K562 (cell line): ENCODE measurements around the gene CNOT10. TPM values are rescaled to one million over a fixed set of nuclear protein-coding genes. Genes with fewer than 3 reads are reported as not detected.
"Not testable (repeated sequence)": the region's sequence is repeated elsewhere in the genome, so short reads cannot be mapped to it uniquely, and the experiment has no call there.

Experiments
- ARID1B ChIP-seq: fragments of 450-650 bp; IDR thresholded peaks from 2 replicates; pipeline ENCODE4 v1.6.1; 2016; ENCODE audit warnings: antibody characterized with exemption, mild to moderate bottlenecking, inconsistent platforms
- CTBP1 ChIP-seq: fragments of 450-650 bp; IDR thresholded peaks from 2 replicates; pipeline ENCODE4 v1.6.1; 2016; ENCODE audit warnings: borderline replicate concordance
- CTCF ChIP-seq, 3 experiments: IDR thresholded peaks in 2 of 3; conservative IDR thresholded peaks in 1 of 3; 2 replicates each; pipeline ENCODE4 v1.5.1; 2011 to 2012; ENCODE audit warnings: low read length in 3 of 3, mild to moderate bottlenecking in 3 of 3, control low read depth in 2 of 3, improper control_type of control experiment in 1 of 3, inconsistent platforms in 1 of 3, low read depth in 1 of 3, mixed read lengths in 1 of 3, moderate library complexity in 1 of 3; ENCODE audit not compliant: insufficient read depth in 2 of 3
- DEAF1 ChIP-seq: fragments of 450-650 bp; formaldehyde crosslinking; IDR thresholded peaks from 2 replicates; pipeline ENCODE4 v1.4.0; 2020; ENCODE audit warnings: mild to moderate bottlenecking, moderate library complexity
- ESRRA ChIP-seq: fragments of 450-650 bp; IDR thresholded peaks from 2 replicates; pipeline ENCODE4 v1.6.1; 2014; ENCODE audit warnings: low read depth, mild to moderate bottlenecking, moderate library complexity, borderline replicate concordance
- FOXM1 ChIP-seq, 2 experiments: fragments of 450-650 bp in 1 of 2; sonication (generic) in 1 of 2; formaldehyde crosslinking in 1 of 2; IDR thresholded peaks; 2 replicates each; pipeline versions ENCODE4 v1.6.1 to v1.9.0; 2017 to 2022; ENCODE audit warnings: low read depth in 2 of 2, mild to moderate bottlenecking in 2 of 2, missing genetic modification reagents in 1 of 2, moderate library complexity in 1 of 2
- IRF9 ChIP-seq: fragments of 450-650 bp; IDR thresholded peaks from 2 replicates; pipeline ENCODE4 v1.6.1; 2016; ENCODE audit warnings: missing biosample characterization, missing genetic modification characterization
- KDM1A ChIP-seq, 2 experiments: fragments of 450-650 bp; IDR thresholded peaks; 2 replicates each; pipeline ENCODE4 v1.6.1; 2016; ENCODE audit warnings: mild to moderate bottlenecking in 2 of 2
- NCOR1 ChIP-seq: fragments of 450-650 bp; IDR thresholded peaks from 2 replicates; pipeline ENCODE4 v1.6.1; 2016; ENCODE audit warnings: mild to moderate bottlenecking, moderate library complexity
- RAD21 ChIP-seq, 2 experiments: fragments of 250-450 bp in 1 of 2; fragments of 450-650 bp in 1 of 2; sonication (Bioruptor Pico) in 1 of 2; formaldehyde crosslinking in 1 of 2; IDR thresholded peaks in 1 of 2; conservative IDR thresholded peaks in 1 of 2; 2 replicates each; pipeline versions ENCODE4 v1.4.0 to v1.8.0; 2020 to 2022; ENCODE audit warnings: mild to moderate bottlenecking in 2 of 2, moderate library complexity in 1 of 2
- REST ChIP-seq, 2 experiments: fragments of 450-650 bp; formaldehyde crosslinking in 1 of 2; IDR thresholded peaks; 2 replicates each; pipeline versions ENCODE4 v1.4.0 to v1.6.1; 2014 to 2020; ENCODE audit warnings: mild to moderate bottlenecking in 2 of 2, borderline replicate concordance in 1 of 2, low read depth in 1 of 2
- SMARCA4 ChIP-seq: fragments of 450-650 bp; IDR thresholded peaks from 2 replicates; pipeline ENCODE4 v1.6.1; 2016
- SMC3 ChIP-seq: conservative IDR thresholded peaks from 2 replicates; pipeline ENCODE4 v1.6.1; 2011; ENCODE audit warnings: low read depth, low read length, improper control_type of control experiment; ENCODE audit not compliant: insufficient read depth
- TAL1 ChIP-seq: fragments of 450-650 bp; IDR thresholded peaks from 2 replicates; pipeline ENCODE4 v1.6.1; 2016; ENCODE audit warnings: mild to moderate bottlenecking
- ZEB2 ChIP-seq: fragments of 450-650 bp; IDR thresholded peaks from 2 replicates; pipeline ENCODE4 v1.6.1; 2016
- polyA plus RNA-seq, 8 experiments: library from polyadenylated mRNA; depleted of rRNA in 4 of 8; stranded (reverse) in 5 of 8; unstranded in 3 of 8; fragments of >200 nt; fragmentation: Nextera tagmentation in 2 of 8; fragmentation: Illumina TruSeq in 1 of 8; extraction: Ambion mirVana in 2 of 8; extraction: Trizol in 1 of 8; gene quantifications; 2 replicates each; pipeline versions ENCODE4 v1.2.1 to v1.2.3, GENCODE V29; 2011 to 2014; ENCODE audit warnings: inconsistent platforms in 1 of 8, missing spikeins in 1 of 8
- total RNA-seq, 7 experiments: library from RNA; depleted of rRNA in 6 of 7; stranded (reverse); fragments of >200 nt in 6 of 7; fragmentation: Illumina TruSeq in 2 of 7; extraction: Trizol in 2 of 7; gene quantifications; 2 replicates each; pipeline versions ENCODE4 v1.2.1 to v1.2.3, GENCODE V29; 2011 to 2021; ENCODE audit warnings: low replicate concordance in 1 of 7

CNOT10 gene
- total and polyA plus RNA-seq, 9 of the 15 experiments (the other 6 are each of a cell fraction or from before 2014, with no cell fraction given) = 35.7 to 114 (median 81.9) TPM

GRCh38 chr3:32664630-32665075 lies 20.3 kb upstream of the CNOT10 start (continued):
- peak; percentile 82 to 96 for TF ChIP-seq RAD21 (CRISPR knock-in tag; conservative IDR thresholded peaks at IDR 0.05 in 1 of 2, IDR thresholded peaks at IDR 0.05 in 1 of 2)
- peak; percentile 92 for TF ChIP-seq IRF9 (tag)
- TF ChIP-seq SMARCA4 = peak; percentile 61
- peak; percentile 90 for TF ChIP-seq CTBP1
- peak; percentile 67; the same call in 1 of the 2 replicates for TF ChIP-seq REST (IDR thresholded peaks at IDR 0.05; ENCODE audit: borderline replicate concordance)
- not testable (repeated sequence) for TF ChIP-seq REST, FOXM1 (CRISPR knock-in tag; IDR thresholded peaks at IDR 0.05; ENCODE audit: low read depth)
- peak in 2 of 3 experiments; percentile 49 to 76; a peak in 4 of 6 replicates for TF ChIP-seq CTCF (IDR thresholded peaks at IDR 0.05 in 2 of 3, conservative IDR thresholded peaks at IDR 0.05 in 1 of 3; ENCODE audit: insufficient read depth in 2 of 3, low read depth in 1 of 3, low read length in 3 of 3)
- peak; percentile 83 for TF ChIP-seq ARID1B
- TF ChIP-seq KDM1A (IDR thresholded peaks at IDR 0.05) = peak; percentile 67 to 71
- TF ChIP-seq DEAF1 (CRISPR knock-in tag) = peak; percentile 94
- peak; percentile 33; the same call in 1 of the 2 replicates for TF ChIP-seq ZEB2
- peak; percentile 68; the same call in 1 of the 2 replicates for TF ChIP-seq TAL1
- TF ChIP-seq ESRRA = peak; percentile 72
- peak; percentile 67 for TF ChIP-seq NCOR1
- peak; percentile 41; the same call in 1 of the 2 replicates for TF ChIP-seq SMC3
- TF ChIP-seq FOXM1 (IDR thresholded peaks at IDR 0.05; ENCODE audit: low read depth) = 0 out of 2 replicates have a peak, but pooled peaks have one; percentile 17
